ENCODE results near the gene PPM1K.

- TF ChIP-seq POLR2A (IDR thresholded peaks at IDR 0.05; ENCODE audit: low read length) (no peak), CTCF (IDR thresholded peaks at IDR 0.05) (no peak), EHMT2 (IDR thresholded peaks at IDR 0.05; ENCODE audit: low read depth) (no peak), SMC3 (IDR thresholded peaks at IDR 0.05) (no peak), CEBPB (IDR thresholded peaks at IDR 0.05) (no peak), MAX (IDR thresholded peaks at IDR 0.05) (no peak), CHD2 (IDR thresholded peaks at IDR 0.05; ENCODE audit: low read length, partially characterized antibody) (no peak), EP300 (IDR thresholded peaks at IDR 0.05) (no peak), NR3C1 (IDR thresholded peaks at IDR 0.05) (no peak), MYC (IDR thresholded peaks at IDR 0.05; ENCODE audit: borderline replicate concordance, low read length) (no peak), JUN (IDR thresholded peaks at IDR 0.05) (no peak), POLR2AphosphoS2 (conservative IDR thresholded peaks at IDR 0.05; ENCODE audit: low read length) (no peak), REST (IDR thresholded peaks at IDR 0.05) (no peak), HDAC2 (IDR thresholded peaks at IDR 0.05) (no peak)
Observed at GRCh38 chr4:88327665-88328064, 43.3 kb upstream of the PPM1K start.
